IPS DF 19.7 (cell line): ENCODE measurements around the gene SNX24.
"Not testable (repeated sequence)": the region's sequence is repeated elsewhere in the genome, so short reads cannot be mapped to it uniquely, and the experiment has no call there.

Experiments
- DNase-seq: peaks from one replicate; pipeline ENCODE4 v3.0.0-alpha.2; 2013; ENCODE audit warnings: low read depth, low spot score

The SNX24 gene, protein sequence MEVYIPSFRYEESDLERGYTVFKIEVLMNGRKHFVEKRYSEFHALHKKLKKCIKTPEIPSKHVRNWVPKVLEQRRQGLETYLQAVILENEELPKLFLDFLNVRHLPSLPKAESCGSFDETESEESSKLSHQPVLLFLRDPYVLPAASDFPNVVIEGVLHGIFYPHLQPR

DNA sequence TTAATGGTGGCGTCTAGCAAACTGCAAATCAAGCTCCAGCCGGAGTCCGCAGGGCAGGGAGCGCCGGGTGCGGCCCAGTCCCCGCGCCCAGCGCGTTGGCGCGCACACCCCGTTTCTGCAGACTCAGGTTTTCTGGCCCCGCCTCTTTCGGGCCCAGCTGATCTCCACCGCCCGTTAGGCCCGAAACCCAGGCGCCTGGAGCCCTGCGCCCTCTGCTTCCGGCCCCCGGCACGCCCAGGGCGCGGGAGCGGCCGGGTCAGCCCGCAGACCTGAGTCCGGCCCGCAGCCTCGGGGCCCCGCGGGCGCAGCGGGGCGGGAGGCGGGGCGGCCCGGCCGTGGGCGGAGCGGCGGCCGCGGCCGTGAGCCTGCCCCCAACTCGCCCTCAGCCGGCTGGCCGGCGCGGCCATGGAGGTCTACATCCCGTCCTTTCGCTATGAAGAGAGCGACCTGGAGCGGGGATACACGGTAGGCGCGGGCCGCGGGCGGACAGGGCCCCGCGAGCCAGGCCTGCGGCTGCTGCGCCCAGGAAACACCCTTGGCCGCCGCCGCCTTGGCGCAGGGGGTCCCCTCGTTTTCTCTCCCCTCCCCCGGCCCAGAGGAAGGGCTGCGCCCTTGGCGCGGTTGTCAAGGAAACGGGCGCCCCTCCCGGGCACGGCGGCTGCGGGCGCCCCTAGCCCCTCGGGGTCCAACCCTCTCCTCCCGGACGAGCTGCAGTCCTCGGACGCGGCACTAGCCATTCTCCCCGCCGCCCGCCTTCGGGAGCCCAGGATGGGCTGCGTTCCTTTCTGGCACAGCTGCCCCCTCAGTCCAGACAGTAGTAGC lies at the start of gene SNX24:
TSS of gene SNX24 (plus strand) at position 385 of the 822 bp plus-strand sequence. CDS start at position 406, 21 bp downstream.
- peak; percentile 28 for DNase-seq

DNA sequence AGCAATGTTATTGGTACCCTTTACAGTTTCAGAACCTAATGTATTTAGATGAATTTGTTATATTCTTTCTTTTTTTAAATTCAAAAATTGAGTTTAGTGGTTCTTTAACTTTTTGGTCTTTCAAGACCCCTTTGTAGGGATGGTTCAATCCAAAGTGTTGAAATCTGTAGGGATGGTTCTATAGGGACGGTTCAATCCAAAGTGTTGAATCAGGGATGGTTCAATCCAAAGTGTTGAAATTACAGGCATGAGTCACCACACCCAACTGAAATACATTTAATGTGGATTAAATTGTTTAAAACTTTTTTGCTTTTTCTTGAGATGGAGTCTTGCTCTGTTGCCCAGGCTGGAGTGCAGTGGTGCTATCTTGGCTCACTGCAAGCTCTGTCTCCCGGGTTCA lies 39.9 kb upstream of the SNX24 start:
- no peak for DNase-seq

DNA sequence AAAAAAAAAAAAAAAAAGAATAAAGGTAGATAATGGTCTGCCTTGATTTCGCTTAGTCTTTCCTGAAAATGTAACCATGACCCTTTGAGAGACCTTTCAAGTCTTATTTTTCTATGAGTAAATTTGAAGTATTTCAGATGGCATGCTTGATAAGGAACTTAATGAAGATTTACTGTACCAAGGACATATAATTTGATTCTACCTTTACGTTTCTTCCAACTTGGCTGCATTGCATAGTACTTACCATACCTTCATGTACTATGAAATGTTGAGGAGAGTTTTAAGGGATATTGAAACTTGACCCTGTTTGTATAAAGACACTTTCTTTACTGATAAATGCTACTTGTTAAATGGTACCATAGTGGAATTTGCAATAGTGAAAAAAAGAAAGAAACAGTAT lies 35.0 kb upstream of the SNX24 start:
- DNase-seq, result no peak

GRCh38 chr5:122815218-122815767 lies 30.1 kb upstream of the SNX24 start:
- no peak for DNase-seq

GRCh38 chr5:122816756-122817155 lies 28.7 kb upstream of the SNX24 start:
- DNase-seq, result no peak

DNA sequence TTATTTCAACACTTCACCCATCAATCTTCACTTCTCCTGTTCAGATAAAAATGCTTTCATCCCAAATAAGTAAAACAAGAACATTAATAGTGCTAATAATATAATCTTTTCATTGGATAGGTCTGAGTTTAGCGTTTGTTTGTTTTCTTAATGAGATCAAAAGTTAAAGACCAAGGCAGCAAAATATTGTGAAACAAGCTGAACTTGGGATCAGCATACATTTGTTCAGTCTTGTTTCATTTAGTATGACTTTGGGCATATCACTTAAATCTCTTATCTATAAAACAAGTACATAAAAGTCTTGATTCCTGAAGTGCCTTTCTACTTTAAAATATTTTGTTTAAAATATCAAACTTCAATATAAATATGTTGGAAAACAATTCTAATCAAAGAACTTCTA lies 13.4 kb upstream of the SNX24 start:
- DNase-seq, result no peak

GRCh38 chr5:122835681-122836080 lies 9.7 kb upstream of the SNX24 start:
- DNase-seq, result no peak

- DNase-seq, result no peak
Observed at GRCh38 chr5:122836947-122837346, 8.5 kb upstream of the SNX24 start.

GRCh38 chr5:122839731-122840130 lies 5.7 kb upstream of the SNX24 start:
- no peak for DNase-seq

DNA sequence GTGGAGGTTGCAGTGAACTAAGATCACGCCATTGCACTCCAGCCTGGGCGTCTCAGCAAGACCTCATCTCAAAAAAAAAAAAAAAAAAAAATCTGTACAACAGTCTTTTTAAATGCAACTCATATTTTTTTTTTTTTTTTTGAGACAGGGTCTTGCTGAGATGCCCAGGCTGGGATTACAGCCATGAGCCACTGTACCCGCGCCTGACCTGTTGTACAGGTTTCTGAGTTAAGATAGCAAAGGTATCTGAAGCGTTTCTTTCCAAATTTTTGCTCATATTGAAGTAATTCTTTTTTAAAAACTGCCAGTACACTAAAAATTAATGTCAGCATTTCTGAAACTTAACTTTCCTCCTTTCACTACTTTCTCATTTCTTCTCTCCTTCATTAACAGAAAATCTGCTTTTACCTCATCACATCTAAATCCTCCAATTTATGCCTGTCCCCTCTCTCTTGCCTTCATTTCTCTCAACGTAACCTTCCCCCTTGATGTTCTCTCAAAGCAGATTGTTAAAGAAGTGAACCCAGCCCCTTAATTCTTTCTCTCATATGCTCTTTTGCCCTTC lies 3.3 kb upstream of the SNX24 start:
- DNase-seq, result no peak

- no peak for DNase-seq
Observed at GRCh38 chr5:122844136-122844909, 1.1 kb upstream of the SNX24 start.

DNA sequence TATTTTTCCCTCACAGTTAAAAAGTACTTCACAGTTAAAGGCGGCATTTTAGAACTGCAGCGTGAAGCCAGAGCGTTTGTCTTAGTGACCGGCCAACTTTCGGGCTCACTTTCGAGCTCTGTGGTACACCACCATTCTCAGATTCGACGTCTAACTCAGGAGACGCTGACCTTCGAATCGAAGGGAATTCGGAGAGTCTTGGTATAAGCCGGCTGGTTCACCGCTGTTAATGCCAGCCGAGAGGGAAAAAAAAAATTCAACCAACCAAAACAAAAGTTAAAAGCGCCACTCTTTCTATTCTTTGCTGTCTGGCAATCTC lies 544 bp upstream of the SNX24 start:
- no peak for DNase-seq

GRCh38 chr5:122846051-122846550 lies 688 bp downstream of the SNX24 start:
- DNase-seq, result no peak

DNA sequence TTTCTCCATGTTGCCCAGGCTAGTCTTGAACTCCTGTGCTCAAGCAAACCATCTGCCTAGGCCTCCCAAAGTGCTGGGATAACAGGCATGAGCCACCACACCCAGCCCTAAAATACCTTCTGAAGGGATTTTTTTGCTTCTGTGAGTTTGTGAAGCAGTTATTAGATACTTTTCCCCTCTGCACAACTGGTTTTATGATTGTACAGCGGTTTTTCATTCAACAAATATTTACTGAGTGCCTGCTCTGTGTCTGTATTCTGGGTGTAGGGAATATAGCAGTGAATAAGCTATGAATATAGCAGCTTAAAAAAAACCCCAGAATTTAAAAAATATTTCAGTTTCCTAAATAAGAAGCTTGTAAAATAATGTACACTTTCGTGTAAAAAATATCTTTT lies 2.3 kb downstream of the SNX24 start:
- no peak for DNase-seq

DNA sequence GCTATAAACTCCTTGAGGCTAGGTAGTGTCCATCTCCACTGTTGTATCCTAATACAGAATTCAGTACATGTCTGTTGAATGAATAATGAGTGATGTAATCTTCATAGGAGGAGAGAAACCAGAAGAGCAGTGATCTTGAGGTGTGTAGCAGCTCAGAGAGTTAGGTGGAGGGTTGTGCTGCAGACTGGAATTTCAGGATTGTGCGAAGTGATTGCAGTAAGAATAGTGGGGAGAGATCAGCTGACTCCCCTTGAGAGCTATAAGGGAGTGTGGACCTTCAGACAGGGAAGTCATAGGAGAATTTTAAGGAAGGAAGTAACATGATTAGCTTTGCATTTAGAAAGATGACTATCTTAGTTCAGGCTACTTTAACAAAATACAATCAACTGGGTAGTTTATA lies 4.4 kb downstream of the SNX24 start:
- DNase-seq, result no peak

- DNase-seq, result not testable (repeated sequence)
Observed at GRCh38 chr5:122857538-122857937, 12.1 kb downstream of the SNX24 start.

DNA sequence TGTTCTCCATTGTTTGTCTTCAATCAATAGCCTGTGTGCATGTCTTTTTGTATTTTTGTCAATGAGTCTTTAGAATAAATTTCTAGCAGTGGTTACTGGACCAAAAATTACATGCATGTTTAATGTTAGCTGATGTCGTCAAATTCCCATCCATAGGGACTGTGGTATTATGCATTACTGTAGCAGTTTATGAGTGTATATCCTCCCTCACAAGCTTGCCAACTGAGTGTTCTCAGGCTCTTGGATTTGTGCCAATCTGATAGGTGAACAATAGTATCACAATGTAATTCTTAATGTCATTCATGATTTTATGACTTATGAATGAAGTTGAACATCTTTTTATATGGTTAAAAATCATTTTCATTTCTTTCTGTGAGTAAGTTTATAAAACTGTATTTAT lies 13.0 kb downstream of the SNX24 start:
- DNase-seq, result no peak

DNA sequence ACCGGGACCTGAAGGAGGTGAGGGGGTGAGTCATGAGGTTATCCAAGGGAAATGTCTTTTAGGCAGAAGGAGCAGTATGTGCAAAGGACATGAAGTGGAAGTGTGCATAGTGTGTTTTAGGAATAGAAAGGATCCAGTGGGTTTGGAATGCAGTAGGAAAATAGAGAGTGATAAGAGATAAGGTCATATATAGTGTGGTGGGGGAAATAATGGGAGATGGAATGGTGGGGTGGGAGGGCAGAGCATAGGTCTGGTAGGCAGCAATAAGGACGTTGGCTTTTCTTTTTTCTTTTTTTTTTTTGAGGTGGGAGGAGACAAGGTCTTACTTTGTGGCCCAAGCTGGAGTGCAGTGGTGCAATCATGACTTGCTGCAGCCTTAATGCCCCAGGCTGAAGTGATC lies 17.8 kb downstream of the SNX24 start:
- no peak for DNase-seq

GRCh38 chr5:122863721-122864120 lies 18.3 kb downstream of the SNX24 start:
- no peak for DNase-seq

DNA sequence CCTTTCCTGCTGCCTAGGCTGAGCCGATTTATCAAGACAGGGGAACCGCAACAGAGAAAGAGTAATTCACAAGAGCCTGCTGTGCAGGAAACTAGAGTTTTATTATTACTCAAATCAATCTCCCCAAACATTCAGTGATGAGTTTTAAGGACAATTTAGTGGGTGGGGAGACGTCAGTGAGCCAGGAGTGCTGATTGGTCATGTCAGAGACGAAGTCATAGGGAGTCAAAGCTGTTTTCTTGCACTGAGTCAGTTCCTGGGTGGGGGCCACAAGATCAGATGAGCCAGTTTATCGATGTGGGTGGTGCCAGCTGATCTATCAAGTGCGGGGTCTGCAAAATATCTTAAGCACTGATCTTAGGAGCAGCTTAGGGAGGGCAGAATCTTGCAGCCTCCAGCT lies 19.0 kb downstream of the SNX24 start:
- no peak for DNase-seq

DNA sequence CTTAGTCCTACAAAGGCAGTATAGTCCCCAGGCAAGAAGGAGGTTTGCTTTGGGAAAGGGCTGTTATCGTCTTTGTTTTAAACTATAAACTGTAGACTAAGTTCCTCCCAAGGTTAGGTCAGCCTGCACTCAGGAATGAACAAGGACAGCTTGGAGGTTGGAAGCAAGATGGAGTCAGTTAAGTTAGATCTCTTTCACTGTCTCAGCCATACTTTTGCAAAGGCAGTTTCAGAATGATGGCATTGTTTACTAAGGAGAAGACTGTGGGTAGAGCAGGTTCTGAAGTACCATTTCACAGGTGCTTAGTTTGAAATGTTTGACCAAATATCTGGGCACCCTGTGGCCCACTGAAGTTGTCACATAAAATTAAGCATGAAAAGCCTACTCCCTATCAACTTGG lies 19.4 kb downstream of the SNX24 start:
- DNase-seq, result no peak
